Ovary (tissue), 3 donors: ENCODE data around the gene CHAC1.

Experiments
- EP300 ChIP-seq: sonication (generic); formaldehyde crosslinking; IDR thresholded peaks from one replicate; pipeline ENCODE4 v1.6.1; 2017; ENCODE audit warnings: antibody characterized with exemption
- POLR2A ChIP-seq: fragments of 450-650 bp; IDR thresholded peaks from one replicate; pipeline ENCODE4 v1.6.1; 2017; ENCODE audit warnings: antibody characterized with exemption, mild to moderate bottlenecking, moderate library complexity
- TF ChIP-seq, protein P1 (sequence below), 3 donors: fragments of 450-650 bp in 2 of 3; fragments of 200-600 bp in 1 of 3; IDR thresholded peaks; one replicate each; pipeline versions ENCODE4 v1.5.1 to v1.8.0; 2016 to 2022; ENCODE audit warnings: antibody characterized with exemption in 3 of 3, mild to moderate bottlenecking in 1 of 3
- donor health status: DM: no; HTN: no; CAD: no.

GRCh38 chr15:40964006-40964405 is 10.7 kb downstream of the CHAC1 start:
- TF ChIP-seq, protein P1, sequence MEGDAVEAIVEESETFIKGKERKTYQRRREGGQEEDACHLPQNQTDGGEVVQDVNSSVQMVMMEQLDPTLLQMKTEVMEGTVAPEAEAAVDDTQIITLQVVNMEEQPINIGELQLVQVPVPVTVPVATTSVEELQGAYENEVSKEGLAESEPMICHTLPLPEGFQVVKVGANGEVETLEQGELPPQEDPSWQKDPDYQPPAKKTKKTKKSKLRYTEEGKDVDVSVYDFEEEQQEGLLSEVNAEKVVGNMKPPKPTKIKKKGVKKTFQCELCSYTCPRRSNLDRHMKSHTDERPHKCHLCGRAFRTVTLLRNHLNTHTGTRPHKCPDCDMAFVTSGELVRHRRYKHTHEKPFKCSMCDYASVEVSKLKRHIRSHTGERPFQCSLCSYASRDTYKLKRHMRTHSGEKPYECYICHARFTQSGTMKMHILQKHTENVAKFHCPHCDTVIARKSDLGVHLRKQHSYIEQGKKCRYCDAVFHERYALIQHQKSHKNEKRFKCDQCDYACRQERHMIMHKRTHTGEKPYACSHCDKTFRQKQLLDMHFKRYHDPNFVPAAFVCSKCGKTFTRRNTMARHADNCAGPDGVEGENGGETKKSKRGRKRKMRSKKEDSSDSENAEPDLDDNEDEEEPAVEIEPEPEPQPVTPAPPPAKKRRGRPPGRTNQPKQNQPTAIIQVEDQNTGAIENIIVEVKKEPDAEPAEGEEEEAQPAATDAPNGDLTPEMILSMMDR (IDR thresholded peaks at IDR 0.05) = no peak
- TF ChIP-seq POLR2A (no peak), EP300 (no peak)
